HT-29 (cell line): ENCODE measurements around the gene ACOT12. TPM values are rescaled to one million over a fixed set of nuclear protein-coding genes. Genes with fewer than 3 reads are reported as not detected.
"Not testable (repeated sequence)": the region's sequence is repeated elsewhere in the genome, so short reads cannot be mapped to it uniquely, and the experiment has no call there.

Source experiments
- DNase-seq: peaks from one replicate; pipeline ENCODE4 v3.0.0-alpha.2; 2015; ENCODE audit warnings: low spot score
- total RNA-seq: library from RNA; depleted of rRNA; stranded (reverse); fragments of >200 nt; shearing (Covaris generic); gene quantifications from 2 replicates; pipeline ENCODE4 v1.2.3, GENCODE V29; 2014; rRNA removed

The ACOT12 gene
- total RNA-seq: not detected in 2 replicates

- DNase-seq: no peak
These were observed at the start of gene ACOT12 for GRCh38 chr5:81393783-81394718. TSS of gene ACOT12 (minus strand) at chr5:81394134. CDS start at chr5:81394114, 20 bp downstream.

- no peak for DNase-seq
These were observed 41.1 kb upstream of the ACOT12 start for GRCh38 chr5:81435023-81435422.

- DNase-seq: no peak
These were observed 36.1 kb upstream of the ACOT12 start for GRCh38 chr5:81429985-81430384.

- DNase-seq: no peak
These were observed 35.4 kb upstream of the ACOT12 start for GRCh38 chr5:81429363-81429762.

GRCh38 chr5:81428861-81429260 is 34.9 kb upstream of the ACOT12 start:
- no peak for DNase-seq

GRCh38 chr5:81428446-81428845 is 34.5 kb upstream of the ACOT12 start:
- no peak for DNase-seq

- no peak for DNase-seq
These were observed 33.6 kb upstream of the ACOT12 start for GRCh38 chr5:81427566-81427965.

- DNase-seq: no peak
These were observed 32.6 kb upstream of the ACOT12 start for GRCh38 chr5:81426359-81427030.

GRCh38 chr5:81425569-81425968 is 31.6 kb upstream of the ACOT12 start:
- peak; percentile 45 for DNase-seq

- DNase-seq: no peak
These were observed 30.8 kb upstream of the ACOT12 start for GRCh38 chr5:81424728-81425127.

GRCh38 chr5:81422671-81423070 is 28.7 kb upstream of the ACOT12 start:
- no peak for DNase-seq

- peak; percentile 19 for DNase-seq
These were observed 26.2 kb upstream of the ACOT12 start for GRCh38 chr5:81420039-81420667.

- DNase-seq: no peak
These were observed 24.7 kb upstream of the ACOT12 start for GRCh38 chr5:81418606-81419005.

GRCh38 chr5:81417052-81417451 is 23.1 kb upstream of the ACOT12 start:
- no peak for DNase-seq

GRCh38 chr5:81409896-81410295 is 16.0 kb upstream of the ACOT12 start:
- no peak for DNase-seq

- no peak for DNase-seq
These were observed 15.4 kb upstream of the ACOT12 start for GRCh38 chr5:81409361-81409760.

GRCh38 chr5:81408496-81408895 is 14.6 kb upstream of the ACOT12 start:
- DNase-seq: no peak

GRCh38 chr5:81407811-81408210 is 13.9 kb upstream of the ACOT12 start:
- not testable (repeated sequence) for DNase-seq

- no peak for DNase-seq
These were observed 11.4 kb upstream of the ACOT12 start for GRCh38 chr5:81405126-81405891.

GRCh38 chr5:81402192-81402930 is 8.4 kb upstream of the ACOT12 start:
- DNase-seq: peak; percentile 7

- no peak for DNase-seq
These were observed 7.3 kb upstream of the ACOT12 start for GRCh38 chr5:81401266-81401665.
